Body of pancreas (tissue), 4 donors: Measurements from ENCODE around the gene NXPE3. TPM values are rescaled to one million over a fixed set of nuclear protein-coding genes. Genes with fewer than 3 reads are reported as not detected.

Experiments used
- ATAC-seq: fragments of 150-250 bp; one replicate; pipeline ENCODE4 v1.9.1; 2016
- DNase-seq, 4 donors: peaks; one replicate each; pipeline ENCODE4 v3.0.0-alpha.2; 2019
- H3K27ac ChIP-seq, 4 donors: fragments of 200-600 bp; sonication (generic); 1 replicate in 3 of 4; 2 replicates in 1 of 4; pipeline versions ENCODE4 v1.5.1 to v1.6.1; 2016 to 2019; ENCODE audit warnings: mild to moderate bottlenecking in 1 of 4, mixed read lengths in 1 of 4, moderate library complexity in 1 of 4
- H3K27me3 ChIP-seq, 2 donors: fragments of 200-600 bp; sonication (generic); one replicate each; pipeline ENCODE4 v1.6.0; 2016; ENCODE audit warnings: mild to moderate bottlenecking in 1 of 2
- H3K36me3 ChIP-seq, 2 donors: fragments of 200-600 bp; sonication (generic); replicated peaks in 1 of 2; 2 replicates each; pipeline ENCODE4 v1.5.1; 2016; ENCODE audit warnings: low read depth in 2 of 2; ENCODE audit not compliant: insufficient read depth in 1 of 2
- H3K4me1 ChIP-seq: fragments of 200-600 bp; sonication (generic); one replicate; pipeline ENCODE4 v1.6.0; 2016
- H3K4me3 ChIP-seq, 2 donors: fragments of 200-600 bp; sonication (generic); 1 replicate in 1 of 2; 2 replicates in 1 of 2; pipeline ENCODE4 v1.5.1; 2016 to 2019
- H3K9me3 ChIP-seq, 3 donors: fragments of 200-600 bp; sonication (generic); 1 replicate in 2 of 3; 2 replicates in 1 of 3; pipeline ENCODE4 v1.5.1; 2016
- POLR2A ChIP-seq, 3 donors: fragments of 450-650 bp; IDR thresholded peaks; one replicate each; pipeline ENCODE4 v1.6.1; 2016; ENCODE audit warnings: antibody characterized with exemption in 3 of 3, mild to moderate bottlenecking in 2 of 3
- WGBS, 2 donors: methylation state at CpG; one replicate each; pipeline ENCODE4 v1.1.5; 2017; 5-methylcytosine and 5-hydroxymethylcytosine counted together
- intact Hi-C: fragments of 100-400 bp; cut with DNase I; formaldehyde crosslinking; loops from one replicate; pipeline ENCODE4 v1.15.1; 2023
- total RNA-seq, 2 donors: library from RNA; depleted of rRNA; stranded (reverse); fragments of >200 nt; gene quantifications; one replicate each; pipeline ENCODE4 v1.1.0, GENCODE V29; 2016
- TF ChIP-seq, protein P1 (sequence below), 7 experiments: fragments of 450-650 bp in 4 of 7; fragments of 200-600 bp in 3 of 7; sonication (generic) in 3 of 7; IDR thresholded peaks; one replicate each; pipeline ENCODE4 v1.5.1; 2016 to 2019; ENCODE audit warnings: antibody characterized with exemption in 7 of 7

NXPE3 gene
- total RNA-seq, 2 donors from 2014 or later: 3.1 to 4.6 TPM

DNA sequence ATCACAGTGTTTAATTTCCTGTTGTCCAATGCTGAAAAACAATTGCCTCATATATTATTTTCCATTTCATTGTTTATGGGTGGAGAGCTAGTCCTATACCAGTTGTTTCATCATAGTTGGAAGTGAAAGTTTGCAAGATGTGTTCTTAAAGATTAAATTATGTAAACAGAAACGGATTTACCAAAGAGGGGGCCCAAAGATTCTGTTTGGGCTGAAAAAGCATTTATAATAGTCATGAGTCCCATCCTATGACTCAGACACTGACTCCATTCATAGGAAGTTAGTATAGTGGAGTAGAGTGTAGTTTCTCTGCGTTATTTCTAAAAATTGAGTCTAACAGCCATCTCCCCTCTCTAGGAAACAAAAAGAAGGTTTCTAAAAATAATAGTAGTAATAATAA lies 94.6 kb downstream of the NXPE3 start:
- Histone ChIP-seq H3K27me3 (no peaks in the 10 kb centered on the region), H3K4me3 (no peak overlapping the region), H3K9me3 (no peaks in the 10 kb centered on the region), H3K4me1 (peaks cover 11% of the 10 kb centered on the region), H3K27ac (no peak overlapping the region), H3K36me3 (no peaks in the 10 kb centered on the region)
- ATAC-seq (no peak), DNase-seq (no peak)
- TF ChIP-seq, protein P1, sequence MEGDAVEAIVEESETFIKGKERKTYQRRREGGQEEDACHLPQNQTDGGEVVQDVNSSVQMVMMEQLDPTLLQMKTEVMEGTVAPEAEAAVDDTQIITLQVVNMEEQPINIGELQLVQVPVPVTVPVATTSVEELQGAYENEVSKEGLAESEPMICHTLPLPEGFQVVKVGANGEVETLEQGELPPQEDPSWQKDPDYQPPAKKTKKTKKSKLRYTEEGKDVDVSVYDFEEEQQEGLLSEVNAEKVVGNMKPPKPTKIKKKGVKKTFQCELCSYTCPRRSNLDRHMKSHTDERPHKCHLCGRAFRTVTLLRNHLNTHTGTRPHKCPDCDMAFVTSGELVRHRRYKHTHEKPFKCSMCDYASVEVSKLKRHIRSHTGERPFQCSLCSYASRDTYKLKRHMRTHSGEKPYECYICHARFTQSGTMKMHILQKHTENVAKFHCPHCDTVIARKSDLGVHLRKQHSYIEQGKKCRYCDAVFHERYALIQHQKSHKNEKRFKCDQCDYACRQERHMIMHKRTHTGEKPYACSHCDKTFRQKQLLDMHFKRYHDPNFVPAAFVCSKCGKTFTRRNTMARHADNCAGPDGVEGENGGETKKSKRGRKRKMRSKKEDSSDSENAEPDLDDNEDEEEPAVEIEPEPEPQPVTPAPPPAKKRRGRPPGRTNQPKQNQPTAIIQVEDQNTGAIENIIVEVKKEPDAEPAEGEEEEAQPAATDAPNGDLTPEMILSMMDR (IDR thresholded peaks at IDR 0.05): no peak
- TF ChIP-seq POLR2A (IDR thresholded peaks at IDR 0.05): no peak
- intact Hi-C loops: no loop called here
- WGBS, 2 donors: 62 to 63% methylated on average over 2 of the region's 2 CpGs

GRCh38 chr3:101876142-101876541 lies 97.1 kb downstream of the NXPE3 start:
- ATAC-seq (no peak), DNase-seq (no peak)
- 70 to 81% methylated on average over 8 of the region's 8 CpGs for WGBS, 2 donors
- H3K9me3 ChIP-seq: no peaks in the 10 kb centered on the region
- no peaks in the 10 kb centered on the region for H3K4me1 ChIP-seq
- no peaks in the 10 kb centered on the region for H3K36me3 ChIP-seq
- H3K4me3 ChIP-seq: no peak overlapping the region
- H3K27ac ChIP-seq: no peak overlapping the region
- H3K27me3 ChIP-seq: no peaks in the 10 kb centered on the region
- intact Hi-C loops: no loop called here
- TF ChIP-seq, protein P1 (IDR thresholded peaks at IDR 0.05): no peak
- TF ChIP-seq POLR2A (IDR thresholded peaks at IDR 0.05): no peak

Other genes starting within 250 kb of the NXPE3 start
- gene TRMT10C, start 217.3 kb upstream of the NXPE3 start, total RNA-seq: 1 to 10 TPM; 3.3 to 9.9 TPM
- gene PCNP, start 205.0 kb upstream of the NXPE3 start, total RNA-seq: 10 to 100 TPM; 48.5 to 76.3 TPM
- 10 to 100 TPM; 11.5 to 20.5 TPM for gene ZBTB11, start 102.1 kb upstream of the NXPE3 start, total RNA-seq
- 100 to 1,000 TPM; 616 to 646 TPM for gene RPL24, start 92.5 kb upstream of the NXPE3 start, total RNA-seq
- gene CEP97, start 54.6 kb upstream of the NXPE3 start, total RNA-seq: 1 to 10 TPM; 3.3 to 3.4 TPM
- gene NFKBIZ, start 70.3 kb downstream of the NXPE3 start, total RNA-seq: 10 to 100 TPM; 30.1 to 92.3 TPM